HG03280 (cell line): ENCODE data around the gene RILPL1.
"Not testable (repeated sequence)": the region's sequence is repeated elsewhere in the genome, so short reads cannot be mapped to it uniquely, and the experiment has no call there.

Experiments used
- ATAC-seq: cut with Tn5 transposase; IDR thresholded peaks from one replicate; pipeline ENCODE4 v1.9.1; 2021; ENCODE audit warnings: mild to moderate bottlenecking, moderate library complexity; ENCODE audit not compliant: unreplicated experiment

The RILPL1 gene, protein sequence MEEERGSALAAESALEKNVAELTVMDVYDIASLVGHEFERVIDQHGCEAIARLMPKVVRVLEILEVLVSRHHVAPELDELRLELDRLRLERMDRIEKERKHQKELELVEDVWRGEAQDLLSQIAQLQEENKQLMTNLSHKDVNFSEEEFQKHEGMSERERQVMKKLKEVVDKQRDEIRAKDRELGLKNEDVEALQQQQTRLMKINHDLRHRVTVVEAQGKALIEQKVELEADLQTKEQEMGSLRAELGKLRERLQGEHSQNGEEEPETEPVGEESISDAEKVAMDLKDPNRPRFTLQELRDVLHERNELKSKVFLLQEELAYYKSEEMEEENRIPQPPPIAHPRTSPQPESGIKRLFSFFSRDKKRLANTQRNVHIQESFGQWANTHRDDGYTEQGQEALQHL

DNA sequence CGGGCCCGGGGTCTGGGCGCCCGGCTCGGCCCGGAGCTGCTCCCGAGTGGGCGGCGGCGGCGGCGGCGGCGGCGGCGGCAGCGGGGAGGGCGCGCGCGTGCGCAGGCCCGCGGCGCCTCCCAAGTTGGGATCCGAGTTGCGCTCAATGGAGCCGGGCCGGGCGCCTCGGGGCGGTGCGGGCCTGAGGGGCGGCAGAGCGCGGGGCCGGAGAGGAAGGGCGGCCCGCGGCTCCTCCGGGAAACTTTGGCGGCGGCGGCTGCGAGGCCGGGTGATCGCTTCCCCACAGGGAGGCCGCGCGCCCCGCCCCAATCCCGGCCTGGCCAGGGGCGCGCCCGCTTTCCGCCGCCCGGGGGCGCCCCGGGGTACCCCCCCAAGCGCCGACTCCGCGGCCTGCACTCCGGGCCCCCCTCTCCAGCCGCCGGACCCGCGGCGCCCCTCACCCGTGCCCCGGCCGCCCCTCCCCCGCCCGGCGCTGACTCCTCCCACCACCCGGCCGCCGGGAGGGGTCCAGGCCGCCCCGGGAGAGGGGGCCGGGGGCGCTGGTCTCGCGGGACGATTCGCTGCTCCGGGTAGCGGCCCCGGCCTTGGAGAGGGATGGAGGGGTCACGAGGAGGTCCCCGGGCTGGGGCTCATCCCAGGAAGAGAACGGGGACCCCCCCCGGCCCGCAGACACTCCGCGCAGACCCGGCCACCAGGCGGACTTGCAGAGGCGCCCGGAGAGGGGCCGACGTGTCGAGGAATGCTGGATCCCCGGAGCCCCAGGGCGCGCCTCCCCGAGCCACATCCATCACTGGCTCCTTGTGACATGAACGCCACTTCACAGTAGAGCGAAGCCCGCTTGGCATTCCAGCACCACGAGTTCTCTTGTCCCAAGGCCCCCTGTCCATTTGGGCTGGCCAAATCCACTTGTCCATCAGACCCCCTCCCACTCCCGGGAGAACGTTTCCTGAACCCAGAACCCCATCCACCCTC is at the start of gene RILPL1:
TSS of gene RILPL1 (minus strand) at position 48 of the 972 bp plus-strand sequence. CDS start 237 bp downstream, outside the sequence.
- no peak for ATAC-seq

DNA sequence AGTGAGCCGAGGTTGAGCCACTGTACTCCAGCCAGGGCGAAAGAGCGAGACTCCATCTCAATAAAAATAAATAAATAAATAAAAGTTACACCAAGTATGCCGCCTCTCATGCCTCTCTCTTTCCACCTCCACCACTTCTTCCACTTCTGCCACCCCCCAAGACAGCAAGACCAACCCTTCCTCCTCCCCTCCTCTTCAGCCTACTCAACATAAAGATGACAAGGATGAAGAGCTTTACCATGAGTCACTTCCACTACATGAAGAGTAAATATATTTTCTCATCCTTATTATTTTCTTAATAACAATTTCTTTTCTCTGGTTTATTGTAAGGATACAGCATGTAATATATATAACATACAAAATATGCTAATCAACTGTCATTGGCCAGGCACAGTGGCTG is 47.3 kb upstream of the RILPL1 start:
- no peak for ATAC-seq

DNA sequence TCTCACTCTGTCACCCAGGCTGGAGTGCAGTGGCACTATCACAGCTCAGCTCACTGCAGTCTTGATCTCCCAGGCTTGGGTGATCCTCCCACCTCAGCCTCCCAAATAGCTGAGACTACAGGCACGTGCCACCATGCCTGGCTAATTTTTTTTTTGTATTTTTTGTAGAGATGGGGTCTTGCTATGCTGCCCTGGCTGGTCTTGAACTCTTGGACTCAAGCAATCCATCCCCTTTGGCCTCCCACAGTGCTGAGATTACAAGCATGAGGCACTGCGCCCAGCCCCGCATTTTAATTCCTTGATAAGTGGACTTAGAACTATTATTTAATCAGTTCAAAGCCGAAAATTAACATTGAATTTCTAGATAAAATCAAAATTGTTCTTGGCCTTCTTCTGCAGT is 45.3 kb upstream of the RILPL1 start:
- ATAC-seq: not testable (repeated sequence)

DNA sequence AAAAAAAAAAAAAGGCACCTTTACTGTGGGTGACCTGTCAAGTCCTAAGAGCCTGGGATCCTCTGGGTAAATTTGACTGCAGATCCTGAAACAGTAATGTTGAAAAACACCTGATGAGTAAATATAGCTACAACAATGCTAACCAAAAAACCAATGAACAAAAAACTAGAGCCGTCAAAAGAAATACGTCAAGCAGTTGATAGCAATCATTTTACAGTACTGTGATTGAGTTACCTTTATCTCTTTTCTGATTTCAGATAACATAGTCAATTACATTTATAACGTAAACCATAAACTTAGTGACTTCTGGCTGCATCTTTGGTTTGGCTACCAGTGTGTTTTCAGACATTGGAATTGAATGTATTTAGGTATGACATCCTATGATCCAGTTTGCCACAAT is 44.7 kb upstream of the RILPL1 start:
- no peak for ATAC-seq

DNA sequence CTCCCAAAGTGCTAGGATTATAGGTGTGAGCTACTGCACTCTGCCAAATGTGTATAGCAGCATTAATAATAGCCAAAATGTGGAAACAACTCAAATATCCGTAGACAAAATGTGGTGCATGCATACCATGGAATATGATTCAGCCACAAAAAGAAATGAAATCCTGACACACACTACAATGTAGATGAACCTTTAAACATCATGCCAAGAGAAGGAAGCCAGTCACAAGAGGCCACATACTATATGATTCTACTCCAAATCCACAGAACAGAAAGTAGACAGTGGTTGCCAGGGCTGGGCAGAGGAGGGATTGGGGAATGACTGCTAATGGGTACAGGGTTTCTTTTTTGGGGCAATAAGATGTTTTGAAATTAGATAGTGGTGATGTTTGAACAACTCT is 43.1 kb upstream of the RILPL1 start:
- no peak for ATAC-seq

DNA sequence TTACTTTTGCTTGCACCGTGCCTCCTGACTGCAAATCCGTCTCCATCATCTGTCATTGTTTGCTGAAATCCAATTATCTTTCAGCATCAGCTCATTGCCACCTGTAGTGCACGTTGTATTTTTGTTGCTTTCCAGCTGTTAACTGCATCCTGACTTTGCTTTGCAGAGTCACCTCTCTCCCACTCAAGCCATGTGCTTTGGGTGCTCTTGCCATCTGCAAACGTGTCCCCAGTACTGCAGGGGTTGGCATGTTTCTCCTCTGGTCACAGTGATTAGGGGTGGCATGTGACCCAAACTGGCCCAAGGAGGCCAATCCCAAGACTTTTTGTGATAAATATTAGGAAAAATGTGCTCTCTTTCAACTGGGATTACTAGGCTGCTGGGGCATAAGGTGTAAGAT is 40.4 kb upstream of the RILPL1 start:
- no peak for ATAC-seq

DNA sequence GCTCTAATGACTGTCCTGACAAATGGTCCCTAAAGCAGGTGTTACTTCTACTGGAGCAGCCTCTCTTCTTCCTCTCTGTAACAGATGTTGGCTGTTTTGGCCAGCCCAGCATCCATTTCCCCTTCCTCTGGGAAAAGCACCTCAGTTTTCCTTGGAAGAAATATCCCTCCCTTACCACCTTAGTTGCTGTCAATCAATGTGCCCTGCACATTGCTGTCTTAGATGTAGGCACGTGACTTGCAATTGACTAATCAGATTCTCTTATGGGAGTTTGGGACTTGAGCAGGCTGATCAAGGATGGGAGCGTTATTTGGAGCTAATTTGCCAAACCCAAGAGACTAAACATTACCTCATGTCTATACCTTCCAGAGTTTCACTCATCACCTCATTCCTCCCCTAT is 38.9 kb upstream of the RILPL1 start:
- ATAC-seq: no peak

DNA sequence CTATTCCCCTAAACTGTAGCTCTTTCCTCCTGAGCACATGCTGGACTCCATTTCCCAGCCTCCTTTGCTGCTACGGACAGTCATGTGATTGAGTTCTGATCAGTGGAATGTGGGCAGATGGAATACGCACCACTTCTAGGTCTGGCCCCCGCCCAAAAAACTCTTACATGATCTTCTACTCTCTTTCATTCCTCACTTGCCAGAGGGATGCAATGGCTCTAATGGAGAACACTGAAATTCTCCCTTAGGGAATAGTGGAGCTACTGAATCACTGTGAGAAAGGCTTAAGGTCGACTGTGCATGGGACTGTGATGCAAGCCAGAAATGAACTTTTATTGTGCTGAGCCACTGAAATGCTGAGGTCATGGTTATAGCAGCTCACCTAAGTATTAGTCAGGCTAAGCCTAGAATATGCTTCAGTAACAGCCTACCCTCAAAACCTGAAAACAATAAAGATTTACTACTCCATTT is 37.9 kb upstream of the RILPL1 start:
- no peak for ATAC-seq

DNA sequence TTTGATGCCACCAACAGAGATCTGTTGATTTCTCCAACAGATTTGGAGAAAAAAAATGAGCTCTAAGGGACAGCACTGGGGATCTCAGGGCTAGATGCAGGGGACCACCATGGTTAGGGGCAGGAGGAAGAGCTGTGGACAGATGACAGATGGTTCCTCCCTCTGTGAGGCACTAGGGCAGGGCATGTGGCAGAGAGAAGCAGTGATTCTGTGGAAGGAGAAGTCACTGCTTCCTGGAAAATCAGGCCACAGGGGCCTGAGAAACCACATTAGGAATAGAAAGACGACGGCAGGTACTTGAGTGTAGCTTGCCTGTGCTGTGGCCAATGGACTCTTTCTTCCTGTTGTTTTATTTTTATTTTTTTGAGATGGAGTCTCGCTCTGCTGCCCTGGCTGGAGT is 25.9 kb upstream of the RILPL1 start:
- no peak for ATAC-seq

DNA sequence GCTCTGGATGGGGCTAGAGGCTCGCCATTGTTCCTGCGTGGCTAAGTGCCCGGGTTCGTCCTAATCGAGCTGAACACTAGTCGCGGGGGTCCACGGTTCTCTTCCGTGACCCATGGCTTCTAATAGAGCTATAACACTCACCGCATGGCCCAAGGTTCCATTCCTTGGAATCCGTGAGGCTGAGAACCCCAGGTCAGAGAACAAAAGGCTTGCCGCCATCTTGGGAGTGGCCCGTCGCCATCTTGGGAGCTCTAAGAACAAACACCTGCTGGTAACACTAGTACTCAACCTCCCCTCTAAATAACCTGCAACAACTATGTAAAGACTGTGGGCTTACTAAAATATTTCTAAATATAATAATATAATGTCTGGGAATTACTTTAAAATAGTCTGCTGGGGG is 25.0 kb upstream of the RILPL1 start:
- not testable (repeated sequence) for ATAC-seq

DNA sequence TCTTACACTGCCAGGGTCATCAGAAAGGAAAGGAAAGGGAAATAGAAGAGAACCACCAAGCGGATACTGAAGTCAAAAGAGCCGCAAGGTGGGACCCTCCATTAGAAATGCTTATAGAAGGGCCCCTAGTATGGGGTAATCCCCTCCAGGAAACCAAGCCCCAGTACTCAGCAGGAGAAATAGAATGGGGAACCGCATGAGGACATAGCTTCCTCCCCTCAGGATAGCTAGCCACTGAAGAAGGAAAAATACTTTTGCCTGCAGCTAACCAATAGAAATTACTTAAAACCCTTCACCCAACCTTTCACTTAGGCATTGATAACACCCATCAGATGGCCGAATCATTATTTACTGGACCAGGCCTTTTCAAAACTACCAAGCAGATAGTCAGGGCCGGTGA is 21.3 kb upstream of the RILPL1 start:
- not testable (repeated sequence) for ATAC-seq

DNA sequence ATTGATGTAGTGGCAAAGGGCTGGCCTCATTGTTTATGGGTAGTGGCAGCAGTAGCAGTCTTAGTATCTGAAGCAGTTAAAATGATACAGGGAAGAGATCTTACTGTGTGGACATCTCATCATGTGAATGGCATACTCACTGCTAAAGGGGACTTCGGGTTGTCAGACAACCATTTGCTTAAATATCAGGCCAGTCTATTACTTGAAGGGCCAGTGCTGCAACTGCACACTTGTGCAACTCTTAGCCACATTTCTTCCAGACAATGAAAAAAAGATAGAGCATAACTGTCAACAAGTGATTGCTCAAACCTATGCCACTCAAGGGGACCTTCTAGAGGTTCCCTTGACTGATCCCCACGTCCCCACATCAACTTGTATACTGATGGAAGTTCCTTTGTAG is 20.6 kb upstream of the RILPL1 start:
- ATAC-seq: not testable (repeated sequence)

DNA sequence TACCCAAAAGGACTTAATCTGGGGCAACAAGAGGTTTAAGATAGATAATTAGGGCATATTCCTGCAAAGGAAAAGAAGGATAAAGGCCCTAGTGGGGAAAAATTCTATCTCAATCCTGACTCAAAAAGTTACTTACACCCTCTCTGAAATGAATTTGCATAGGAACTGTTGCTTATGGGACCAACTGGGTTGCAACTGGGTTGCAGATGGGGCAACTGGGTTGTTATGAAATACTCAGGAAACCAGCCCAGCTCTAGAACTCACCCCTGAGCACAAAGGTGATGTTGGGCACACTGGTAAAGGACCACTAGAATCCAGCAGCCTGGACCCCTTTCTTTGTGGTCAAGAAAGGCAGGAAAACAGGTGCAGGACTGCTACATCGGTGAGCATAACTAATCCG is 17.2 kb upstream of the RILPL1 start:
- ATAC-seq: no peak

DNA sequence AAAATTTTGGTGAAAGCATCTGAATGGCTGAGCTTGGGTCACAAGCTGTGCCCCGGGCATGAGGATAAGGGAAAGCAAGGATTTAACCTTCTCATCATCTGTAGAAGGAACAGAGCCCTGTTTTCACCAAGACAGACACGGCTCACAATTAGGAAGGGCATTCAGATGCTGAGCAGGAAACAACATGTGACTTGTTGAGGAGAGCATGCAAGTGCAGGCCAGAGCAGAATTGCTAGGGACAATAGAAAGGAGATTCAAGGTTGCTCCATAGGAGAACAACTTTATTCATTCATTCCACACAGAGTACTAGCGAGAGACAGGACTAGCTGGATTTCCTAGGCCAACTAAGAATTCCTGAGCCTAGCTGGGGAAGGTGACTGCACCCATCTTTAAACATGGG is 14.6 kb upstream of the RILPL1 start:
- no peak for ATAC-seq

DNA sequence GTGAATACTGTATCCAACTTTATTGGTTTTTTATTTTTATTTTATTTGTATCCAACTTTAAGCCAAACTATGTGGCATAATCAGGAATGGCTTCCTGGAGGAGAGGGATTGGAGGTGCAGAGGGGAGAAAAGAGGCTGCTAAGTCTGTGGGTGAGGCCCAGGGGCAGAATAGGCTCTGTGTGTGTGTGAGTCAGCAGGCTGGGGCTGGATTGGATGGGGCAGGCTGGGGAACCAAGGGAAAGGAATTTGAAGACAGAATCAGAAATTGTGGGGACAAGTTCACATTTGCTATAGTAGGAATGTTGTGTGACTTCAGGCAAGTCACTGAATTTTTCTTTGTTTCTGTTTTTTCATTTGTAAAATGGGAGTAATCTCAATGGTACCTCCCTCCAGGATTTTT is 12.8 kb upstream of the RILPL1 start:
- ATAC-seq: no peak

DNA sequence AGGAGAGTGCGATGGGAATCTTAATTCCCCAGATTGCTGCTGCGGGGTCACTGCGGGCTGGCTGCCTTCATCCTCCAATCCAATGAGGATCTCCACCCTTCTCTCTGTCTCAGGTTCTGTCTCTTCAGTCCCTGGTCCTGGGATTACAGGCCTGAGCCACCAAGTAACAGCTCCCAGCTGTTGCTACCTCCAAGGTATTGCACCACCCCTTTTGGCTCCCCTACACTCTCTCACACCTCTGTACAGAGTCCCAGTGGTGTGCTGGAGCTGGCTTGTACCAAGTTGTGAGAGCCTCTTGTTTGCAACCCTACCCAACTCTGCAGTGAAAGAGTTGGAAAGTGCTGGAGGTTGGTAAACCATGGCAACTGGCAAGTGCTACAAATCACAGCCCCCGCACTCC is 10.0 kb upstream of the RILPL1 start:
- ATAC-seq: no peak

DNA sequence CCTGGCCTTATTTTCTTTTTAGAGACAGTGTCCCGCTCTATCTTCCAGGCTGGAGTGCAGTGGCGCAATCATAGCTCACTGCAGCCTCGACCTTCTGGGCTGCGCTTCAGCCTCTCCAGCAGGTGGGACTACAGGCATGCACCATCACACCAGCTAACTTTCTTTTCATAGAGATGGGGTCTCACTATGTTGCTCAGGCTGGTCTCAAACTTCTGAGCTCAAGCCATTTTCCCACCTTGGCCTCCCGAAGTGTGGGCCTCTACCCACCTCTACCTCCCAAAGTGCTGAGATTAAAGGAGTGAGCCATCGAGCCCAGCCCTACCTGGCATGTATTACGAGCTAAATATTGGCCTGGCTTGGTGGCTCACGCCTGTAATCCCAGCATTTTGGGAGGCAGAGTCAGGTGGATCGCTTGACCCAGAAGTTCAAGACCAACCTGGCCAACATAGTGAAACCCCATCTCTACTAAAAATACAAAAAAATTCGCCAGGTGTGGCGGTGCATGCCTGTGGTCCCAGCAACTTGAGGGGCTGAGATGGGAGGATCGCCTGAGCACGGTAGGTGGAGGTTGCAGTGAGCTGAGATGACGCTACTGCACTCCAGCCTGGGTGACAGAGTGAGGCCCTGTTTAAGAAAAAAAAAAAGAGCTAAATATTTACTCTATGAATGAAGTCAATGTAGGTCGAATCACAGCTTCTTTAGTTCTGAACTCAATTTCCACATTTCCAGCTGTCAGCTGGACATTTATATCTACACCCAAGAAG is 7.6 kb upstream of the RILPL1 start:
- ATAC-seq: no peak

DNA sequence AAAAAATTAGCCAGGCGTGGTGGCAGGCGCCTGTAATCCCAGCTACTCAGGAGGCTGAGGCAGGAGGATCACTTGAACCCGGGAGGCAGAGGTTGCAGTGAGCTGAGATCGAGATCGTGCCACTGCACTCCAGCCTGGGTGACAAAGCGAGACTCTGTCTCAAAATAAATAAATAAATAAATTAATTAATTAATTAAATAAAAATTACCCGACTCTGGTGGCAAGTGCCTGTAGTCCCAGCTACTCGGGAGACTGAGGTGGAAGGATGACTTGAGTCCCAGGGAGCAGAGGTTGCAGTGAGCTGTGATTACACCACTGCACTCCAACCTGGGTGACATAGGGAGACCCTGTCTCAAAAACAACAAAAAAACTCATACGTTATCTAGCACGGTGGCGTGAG is 2.4 kb upstream of the RILPL1 start:
- ATAC-seq: not testable (repeated sequence)

DNA sequence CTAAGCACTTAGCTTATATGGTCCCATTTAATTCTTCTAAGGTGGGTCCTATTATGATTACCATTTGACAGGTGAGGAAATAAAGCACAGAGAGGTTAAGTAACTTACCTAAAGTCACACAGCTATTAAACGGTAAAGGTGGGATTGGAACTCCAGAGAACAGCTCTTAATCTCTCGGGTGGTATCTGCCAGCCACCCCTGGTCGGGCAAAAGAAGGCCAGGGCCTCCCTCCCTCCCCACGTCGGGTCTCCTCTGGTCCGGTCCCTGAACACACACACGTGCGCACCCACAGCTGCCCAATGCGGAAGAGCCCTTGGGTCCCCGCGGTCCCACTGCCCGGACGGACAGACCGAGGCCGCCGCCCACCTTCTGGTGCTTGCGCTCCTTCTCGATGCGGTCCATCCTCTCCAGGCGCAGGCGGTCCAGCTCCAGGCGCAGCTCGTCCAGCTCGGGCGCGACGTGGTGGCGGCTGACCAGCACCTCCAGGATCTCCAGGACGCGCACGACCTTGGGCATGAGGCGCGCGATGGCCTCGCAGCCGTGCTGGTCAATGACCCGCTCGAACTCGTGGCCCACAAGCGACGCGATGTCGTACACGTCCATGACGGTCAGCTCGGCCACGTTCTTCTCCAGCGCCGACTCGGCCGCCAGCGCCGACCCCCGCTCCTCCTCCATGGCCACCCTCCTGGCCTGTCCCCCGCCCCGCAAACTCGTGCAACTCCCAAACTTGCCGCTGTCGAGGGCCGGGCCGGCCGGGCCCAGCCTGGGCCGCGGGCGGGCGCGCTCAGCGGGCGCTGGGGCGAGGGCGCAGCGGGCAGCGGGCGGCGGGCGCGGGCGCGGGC is 490 bp downstream of the RILPL1 start:
- ATAC-seq: no peak

DNA sequence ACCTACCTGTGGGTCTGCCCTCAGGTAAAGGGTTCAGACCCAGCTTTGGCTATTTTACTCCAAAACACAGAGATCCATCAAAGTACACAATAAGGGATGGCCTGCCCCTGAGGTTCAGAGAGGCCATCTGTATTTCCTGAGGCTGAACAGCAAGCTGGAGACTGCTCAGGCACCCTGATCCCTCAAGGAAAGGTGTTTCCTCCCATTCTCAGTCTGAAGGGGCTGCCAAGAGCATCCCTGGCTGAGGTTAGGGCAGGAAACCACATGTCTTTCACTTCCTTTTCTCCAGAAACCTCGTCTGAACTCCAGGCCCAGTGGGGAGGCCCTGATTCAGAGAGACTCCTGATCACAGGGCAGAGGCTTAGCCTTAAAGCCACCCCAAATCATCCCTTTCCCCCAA is 1.5 kb downstream of the RILPL1 start:
- no peak for ATAC-seq
